Right lobe of liver (tissue), 6 donors: ENCODE data around the gene ATP1A1. TPM values are rescaled to one million over a fixed set of nuclear protein-coding genes. Genes with fewer than 3 reads are reported as not detected.

Source experiments
- ATAC-seq, 4 donors: fragments of 200-7000 bp; cut with Tn5 transposase; one replicate each; pipeline ENCODE4 v1.9.1; 2020; ENCODE audit warnings: mild to moderate bottlenecking in 4 of 4, moderate library complexity in 4 of 4
- DNase-seq, 3 donors: peaks; one replicate each; pipeline ENCODE4 v3.0.0-alpha.2; 2020
- H3K27ac ChIP-seq, 3 donors: fragments of 200-600 bp; one replicate each; pipeline ENCODE4 v1.8.0; 2022
- H3K27me3 ChIP-seq, 2 donors: fragments of 200-600 bp; one replicate each; pipeline ENCODE4 v1.8.0; 2022
- H3K36me3 ChIP-seq, 4 donors: fragments of 200-600 bp; sonication (generic) in 1 of 4; one replicate each; pipeline versions ENCODE4 v1.5.1 to v1.8.0; 2017 to 2022; ENCODE audit warnings: control low read depth in 1 of 4
- H3K4me1 ChIP-seq, 4 donors: fragments of 200-600 bp; sonication (generic) in 1 of 4; one replicate each; pipeline versions ENCODE4 v1.5.1 to v1.8.0; 2017 to 2022; ENCODE audit warnings: control low read depth in 1 of 4
- H3K4me3 ChIP-seq, 3 donors: fragments of 200-600 bp; one replicate each; pipeline ENCODE4 v1.8.0; 2022
- H3K9me3 ChIP-seq, 4 donors: fragments of 200-600 bp; sonication (generic) in 1 of 4; one replicate each; pipeline versions ENCODE4 v1.5.1 to v1.8.0; 2017 to 2022; ENCODE audit warnings: control low read depth in 1 of 4
- POLR2A ChIP-seq: fragments of 450-650 bp; IDR thresholded peaks from one replicate; pipeline ENCODE4 v1.6.1; 2017; ENCODE audit warnings: antibody characterized with exemption, mild to moderate bottlenecking
- WGBS: methylation state at CpG from one replicate; pipeline ENCODE4 v1.1.6; 2018; ENCODE audit warnings: low coverage, low lambda C conversion rate; ENCODE audit not compliant: insufficient coverage; ENCODE audit errors: missing lambda C conversion rate; 5-methylcytosine and 5-hydroxymethylcytosine counted together
- intact Hi-C, 2 donors: fragments of 100-400 bp; cut with DNase I; formaldehyde crosslinking; loops; one replicate each; pipeline versions ENCODE4 v1.11.2 to v1.14.1; 2022
- total RNA-seq, 6 experiments: library from RNA; depleted of rRNA in 2 of 6; stranded (reverse); fragments of >200 nt in 2 of 6; fragmentation: NEBNext Ultra II Directional in 3 of 6; extraction: Animal tissue kit (Norgen Biotek cat#: 25700) in 3 of 6; gene quantifications; one replicate each; pipeline versions ENCODE4 v1.1.0 to v1.2.4, GENCODE V29; 2016 to 2023
- TF ChIP-seq, protein P1 (sequence below), 4 donors: fragments of 200-600 bp in 3 of 4; fragments of 450-650 bp in 1 of 4; IDR thresholded peaks; one replicate each; pipeline versions ENCODE4 v1.5.1 to v1.8.0; 2016 to 2022; ENCODE audit warnings: antibody characterized with exemption in 4 of 4, mild to moderate bottlenecking in 2 of 4
- donor health status: DM: no; HTN: yes; CAD: no.
- donor health status: DM: no; HTN: no; CAD: no.
- donor health status: DM: no; HTN: no; CAD: no.
- donor health status: DM: no; HTN: yes; CAD: no.
- donor health status: DM: no; HTN: yes; CAD: no.

The ATP1A1 gene
- total RNA-seq, 6 experiments from 2014 or later = 83.6 to 153 (median 121) TPM

DNA sequence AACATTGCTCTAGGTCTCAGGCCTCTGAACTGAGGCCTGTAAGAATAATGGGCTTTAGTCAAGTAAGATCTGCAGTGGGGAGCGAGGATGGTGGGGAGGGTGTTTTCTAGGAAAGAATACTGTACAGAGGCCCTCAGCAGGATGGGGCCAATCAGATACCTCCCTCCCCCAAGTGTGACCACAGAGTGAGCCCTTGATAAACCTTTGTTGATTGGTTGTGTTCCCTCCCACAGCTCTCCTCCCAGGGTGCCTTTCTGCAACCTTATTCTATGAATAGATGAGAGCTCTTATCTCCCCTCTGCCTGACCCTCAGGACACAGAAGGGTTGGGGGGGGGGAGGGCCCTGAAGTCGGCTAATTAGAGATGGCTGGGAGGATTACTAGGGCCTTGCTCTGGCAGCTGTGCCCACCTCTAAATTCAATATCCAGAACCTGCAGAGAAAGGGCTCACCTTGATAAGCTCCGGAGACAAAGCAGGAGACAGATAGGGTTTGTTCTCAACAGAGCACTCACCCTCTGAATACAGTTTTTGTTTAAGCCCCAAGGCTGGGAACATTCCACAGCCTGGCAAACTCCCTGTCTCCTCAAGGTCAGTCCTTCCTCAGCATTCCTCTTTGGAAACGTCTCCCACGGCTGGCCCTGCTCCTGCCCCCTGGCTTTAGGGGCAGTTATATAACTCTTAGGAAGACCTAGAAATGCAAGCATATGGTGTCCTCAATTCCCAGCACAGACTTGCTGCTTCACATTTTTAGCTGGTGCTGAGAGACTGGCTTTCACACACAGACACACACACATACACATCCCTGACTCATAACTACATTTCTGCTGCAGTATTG, 42.9 kb downstream of the ATP1A1 start:
- H3K4me1 ChIP-seq = peaks cover 0 to 19% (median 6%) of the 10 kb centered on the region in 4 donors
- H3K27ac ChIP-seq = no peak overlapping the region
- DNase-seq (no peak), ATAC-seq (no peak)
- TF ChIP-seq POLR2A = no peak
- TF ChIP-seq, protein P1, sequence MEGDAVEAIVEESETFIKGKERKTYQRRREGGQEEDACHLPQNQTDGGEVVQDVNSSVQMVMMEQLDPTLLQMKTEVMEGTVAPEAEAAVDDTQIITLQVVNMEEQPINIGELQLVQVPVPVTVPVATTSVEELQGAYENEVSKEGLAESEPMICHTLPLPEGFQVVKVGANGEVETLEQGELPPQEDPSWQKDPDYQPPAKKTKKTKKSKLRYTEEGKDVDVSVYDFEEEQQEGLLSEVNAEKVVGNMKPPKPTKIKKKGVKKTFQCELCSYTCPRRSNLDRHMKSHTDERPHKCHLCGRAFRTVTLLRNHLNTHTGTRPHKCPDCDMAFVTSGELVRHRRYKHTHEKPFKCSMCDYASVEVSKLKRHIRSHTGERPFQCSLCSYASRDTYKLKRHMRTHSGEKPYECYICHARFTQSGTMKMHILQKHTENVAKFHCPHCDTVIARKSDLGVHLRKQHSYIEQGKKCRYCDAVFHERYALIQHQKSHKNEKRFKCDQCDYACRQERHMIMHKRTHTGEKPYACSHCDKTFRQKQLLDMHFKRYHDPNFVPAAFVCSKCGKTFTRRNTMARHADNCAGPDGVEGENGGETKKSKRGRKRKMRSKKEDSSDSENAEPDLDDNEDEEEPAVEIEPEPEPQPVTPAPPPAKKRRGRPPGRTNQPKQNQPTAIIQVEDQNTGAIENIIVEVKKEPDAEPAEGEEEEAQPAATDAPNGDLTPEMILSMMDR (IDR thresholded peaks at IDR 0.05) = no peak
- H3K9me3 ChIP-seq = no peaks in the 10 kb centered on the region
- intact Hi-C loops = no loop called here
- H3K27me3 ChIP-seq = no peaks in the 10 kb centered on the region
- 43% methylated on average over 2 of the region's 5 CpGs for WGBS
- no peak overlapping the region for H3K4me3 ChIP-seq
- H3K36me3 ChIP-seq = no peaks in the 10 kb centered on the region

DNA sequence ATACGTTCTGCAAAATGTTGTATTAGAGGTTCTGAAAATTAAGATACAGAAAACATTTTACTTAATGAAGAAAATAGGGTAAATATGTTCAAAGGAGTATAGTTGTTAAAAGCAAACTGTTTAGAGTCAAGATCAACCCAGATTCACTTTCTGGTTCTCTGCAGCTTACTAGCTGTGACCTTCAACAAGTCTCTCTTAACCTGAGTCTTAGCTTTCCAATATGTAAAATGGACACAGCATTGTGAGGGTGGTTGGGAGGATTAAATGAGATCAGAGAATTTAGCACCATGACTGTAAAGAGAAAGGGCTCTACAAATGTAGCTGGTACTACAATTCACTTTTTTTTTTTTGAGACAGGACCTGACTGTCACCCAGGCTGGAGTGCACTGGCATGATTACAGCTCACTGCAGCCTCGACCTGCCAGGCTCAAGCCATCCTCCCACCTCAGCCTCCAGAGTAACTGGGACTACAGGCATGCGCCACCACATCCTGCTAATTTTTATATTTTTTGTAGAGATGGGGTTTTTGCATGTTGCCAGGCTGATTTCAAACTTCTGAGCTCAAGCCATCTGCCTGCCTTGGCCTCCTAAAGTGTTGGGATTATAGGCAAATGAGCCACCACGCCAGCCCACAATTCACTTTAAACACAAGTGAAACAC, 43.9 kb downstream of the ATP1A1 start:
- TF ChIP-seq, protein P1 (IDR thresholded peaks at IDR 0.05) = no peak
- no peak for TF ChIP-seq POLR2A
- intact Hi-C loops = no loop called here

DNA sequence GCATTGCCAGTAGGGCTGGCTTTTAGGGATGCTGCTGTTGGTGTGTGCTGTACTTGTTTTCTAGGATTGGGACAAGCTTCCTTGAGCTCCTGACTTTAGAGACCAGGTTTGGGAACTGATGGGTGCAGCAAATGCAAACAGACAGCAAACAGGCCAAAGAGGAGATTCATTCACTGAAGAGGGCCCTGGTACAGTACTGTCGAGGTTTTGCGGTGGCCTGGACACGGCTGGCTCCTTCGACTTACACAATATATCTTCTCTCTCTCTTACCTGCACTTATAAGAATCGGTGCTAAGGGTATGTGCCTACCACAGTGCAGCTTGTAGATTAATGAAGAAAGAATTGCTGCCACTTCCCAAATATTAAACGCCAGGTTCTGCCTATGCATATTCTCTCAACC, 44.6 kb downstream of the ATP1A1 start:
- no peaks in the 10 kb centered on the region for H3K27me3 ChIP-seq
- no peaks in the 10 kb centered on the region for H3K9me3 ChIP-seq
- intact Hi-C loops = no loop called here
- DNase-seq (no peak), ATAC-seq (no peak)
- TF ChIP-seq, protein P1 (IDR thresholded peaks at IDR 0.05) = no peak
- no peak for TF ChIP-seq POLR2A
- H3K36me3 ChIP-seq = no peaks in the 10 kb centered on the region
- WGBS = 51% methylated on average over 6 of the region's 6 CpGs
- peak overlapping the region; percentile 72 to 95 (median 82) for H3K4me3 ChIP-seq
- peaks cover 0 to 12% (median 5%) of the 10 kb centered on the region in 4 donors for H3K4me1 ChIP-seq
- peak overlapping the region in 1 of 3 donors; percentile 40 for H3K27ac ChIP-seq

More for the DNA sequence above, 43.9 kb downstream of the ATP1A1 start:
- Histone ChIP-seq H3K27ac (no peak overlapping the region), H3K27me3 (no peaks in the 10 kb centered on the region), H3K4me1 (peaks cover 0 to 16% (median 6%) of the 10 kb centered on the region in 4 donors), H3K9me3 (no peaks in the 10 kb centered on the region), H3K36me3 (no peaks in the 10 kb centered on the region), H3K4me3 (no peak overlapping the region)
- WGBS = 89% methylated on average over 3 of the region's 4 CpGs
- DNase-seq (no peak), ATAC-seq (no peak)

DNA sequence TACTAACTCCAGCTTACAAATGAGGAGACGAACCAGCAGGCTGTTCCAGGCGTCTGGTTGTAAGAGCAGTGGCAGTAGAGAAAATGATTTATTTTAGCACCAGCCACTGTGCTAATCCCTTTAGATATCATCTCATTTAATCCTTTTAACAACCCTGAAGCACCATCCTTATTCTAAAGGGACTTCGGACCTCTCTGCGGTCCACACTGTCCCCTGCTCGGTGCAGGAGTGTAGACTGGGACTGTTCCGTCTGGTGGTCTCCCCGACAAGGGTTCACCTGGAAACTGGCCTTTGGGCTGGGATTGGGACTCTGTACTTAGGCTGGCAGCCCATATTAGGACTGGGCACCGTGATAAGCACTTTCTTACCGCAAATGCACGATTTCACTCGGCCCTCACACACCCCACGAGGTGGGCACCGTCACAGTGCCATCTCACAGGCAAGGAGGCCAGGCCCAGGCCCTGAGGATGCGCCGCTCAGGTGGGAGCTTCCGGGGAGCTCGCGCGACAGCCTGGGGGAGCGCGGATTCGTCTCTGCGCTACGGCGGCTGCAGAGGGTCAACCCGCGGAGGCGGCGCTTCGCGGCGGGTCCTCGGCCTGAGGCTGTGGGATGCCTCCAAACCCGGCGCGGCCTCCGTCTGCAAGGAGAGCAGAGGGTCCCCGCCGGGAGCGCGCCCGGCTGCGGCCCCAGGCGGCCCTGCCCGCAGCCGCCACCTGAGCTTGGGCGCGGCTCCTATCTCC, 45.2 kb downstream of the ATP1A1 start:
- DNase-seq (peak; percentile 85 to 87 (median 86)), ATAC-seq (peak; percentile 92 to 99 (median 94))
- no peaks in the 10 kb centered on the region for H3K36me3 ChIP-seq
- no peaks in the 10 kb centered on the region for H3K27me3 ChIP-seq
- H3K27ac ChIP-seq = peak overlapping the region; percentile 40 to 58 (median 54)
- 2% methylated on average over 19 of the region's 48 CpGs for WGBS
- no peaks in the 10 kb centered on the region for H3K9me3 ChIP-seq
- intact Hi-C loops = no loop called here
- peaks cover 0 to 12% (median 5%) of the 10 kb centered on the region in 4 donors for H3K4me1 ChIP-seq
- peak overlapping the region; percentile 72 to 95 (median 82) for H3K4me3 ChIP-seq
- TF ChIP-seq, protein P1 (IDR thresholded peaks at IDR 0.05) = no peak
- peak; percentile 64 for TF ChIP-seq POLR2A
